Measurements from ENCODE around the gene KLK2.

DNA sequence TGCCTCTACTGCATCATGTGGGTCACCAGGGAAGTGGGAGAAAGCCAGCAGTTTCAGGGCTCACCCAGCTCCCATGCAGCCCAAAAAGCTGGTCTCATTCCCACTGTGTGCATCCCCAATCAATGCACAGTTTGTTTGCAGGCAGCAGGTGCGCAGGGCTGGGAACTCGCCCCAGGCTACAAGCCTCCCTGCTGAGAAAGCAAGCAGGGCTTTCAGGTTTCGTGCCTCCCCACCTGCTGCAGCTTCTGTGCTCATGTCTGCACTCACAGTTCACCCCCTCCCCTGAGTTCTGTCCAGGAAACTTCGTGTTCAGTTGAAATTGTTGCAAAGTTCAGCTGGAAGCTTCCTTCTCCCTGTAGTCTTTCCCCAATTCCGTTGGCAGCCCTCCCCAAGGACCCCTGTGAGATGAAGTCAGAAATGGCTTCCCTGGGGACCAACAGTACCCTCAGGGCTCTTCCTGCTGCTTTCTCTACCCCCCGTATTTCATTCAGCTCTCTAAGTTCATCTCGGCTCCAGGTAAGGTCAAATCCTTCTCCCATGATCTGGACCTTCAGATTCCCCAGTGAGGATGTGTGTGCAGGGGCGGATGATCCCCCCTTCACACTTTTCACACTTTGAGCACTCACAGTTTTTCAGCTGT is 28.8 kb upstream of the KLK2 start:
- TF ChIP-seq POLR2A (IDR thresholded peaks at IDR 0.05) = no peak
- TF ChIP-seq, protein P1, sequence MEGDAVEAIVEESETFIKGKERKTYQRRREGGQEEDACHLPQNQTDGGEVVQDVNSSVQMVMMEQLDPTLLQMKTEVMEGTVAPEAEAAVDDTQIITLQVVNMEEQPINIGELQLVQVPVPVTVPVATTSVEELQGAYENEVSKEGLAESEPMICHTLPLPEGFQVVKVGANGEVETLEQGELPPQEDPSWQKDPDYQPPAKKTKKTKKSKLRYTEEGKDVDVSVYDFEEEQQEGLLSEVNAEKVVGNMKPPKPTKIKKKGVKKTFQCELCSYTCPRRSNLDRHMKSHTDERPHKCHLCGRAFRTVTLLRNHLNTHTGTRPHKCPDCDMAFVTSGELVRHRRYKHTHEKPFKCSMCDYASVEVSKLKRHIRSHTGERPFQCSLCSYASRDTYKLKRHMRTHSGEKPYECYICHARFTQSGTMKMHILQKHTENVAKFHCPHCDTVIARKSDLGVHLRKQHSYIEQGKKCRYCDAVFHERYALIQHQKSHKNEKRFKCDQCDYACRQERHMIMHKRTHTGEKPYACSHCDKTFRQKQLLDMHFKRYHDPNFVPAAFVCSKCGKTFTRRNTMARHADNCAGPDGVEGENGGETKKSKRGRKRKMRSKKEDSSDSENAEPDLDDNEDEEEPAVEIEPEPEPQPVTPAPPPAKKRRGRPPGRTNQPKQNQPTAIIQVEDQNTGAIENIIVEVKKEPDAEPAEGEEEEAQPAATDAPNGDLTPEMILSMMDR (IDR thresholded peaks at IDR 0.05) = no peak
